WTC11 (cell line): ENCODE results near the gene GOLGA8A. TPM values are rescaled to one million over a fixed set of nuclear protein-coding genes. Genes with fewer than 3 reads are reported as not detected.

Experiments
- ATAC-seq: fragments of 200-7000 bp; cut with Tn5 transposase; 2 replicates; pipeline ENCODE4 v1.10.0; 2021; ENCODE audit warnings: mild to moderate bottlenecking, moderate library complexity
- CTCF ChIA-PET: fragments of 300-600 bp; sonication (Branson Sonifier 250); formaldehyde crosslinking; loops from one replicate; lab custom pipeline; 2021; ENCODE audit warnings: antibody characterized with exemption; lab: Charles Lee
- POLR2A ChIA-PET: fragments of 350-600 bp; sonication (Branson Sonifier 250); formaldehyde crosslinking; loops from one replicate; lab custom pipeline; 2021; ENCODE audit warnings: antibody characterized with exemption; lab: Charles Lee
- DNase-seq: peaks from one replicate; pipeline ENCODE4 v3.0.0; 2021; ENCODE audit warnings: low spot score
- H3K27ac Mint-ChIP-seq: 2 replicates; pipeline ENCODE4 v1.8.0; 2021; ENCODE audit warnings: mixed read lengths
- H3K27me3 Mint-ChIP-seq: 2 replicates; pipeline ENCODE4 v1.8.0; 2021; ENCODE audit warnings: low read depth, mild to moderate bottlenecking, moderate library complexity, mixed read lengths
- H3K36me3 Mint-ChIP-seq: 2 replicates; pipeline ENCODE4 v1.8.0; 2021; ENCODE audit warnings: mixed read lengths
- H3K4me1 Mint-ChIP-seq: 2 replicates; pipeline ENCODE4 v1.8.0; 2022; ENCODE audit warnings: mixed read lengths
- H3K4me3 Mint-ChIP-seq: 2 replicates; pipeline ENCODE4 v1.8.0; 2021; ENCODE audit warnings: mild to moderate bottlenecking, moderate library complexity, mixed read lengths
- H3K9me3 Mint-ChIP-seq: 2 replicates; pipeline ENCODE4 v1.8.0; 2021; ENCODE audit warnings: mixed read lengths
- ATF1 ChIP-seq: sonication (generic); formaldehyde crosslinking; IDR thresholded peaks from 2 replicates; pipeline ENCODE4 v1.8.1; 2023; ENCODE audit warnings: mild to moderate bottlenecking, moderate library complexity, missing genetic modification reagents
- CREB1 ChIP-seq: sonication (generic); formaldehyde crosslinking; IDR thresholded peaks from 2 replicates; pipeline ENCODE4 v1.8.0; 2023; ENCODE audit warnings: mild to moderate bottlenecking, missing genetic modification reagents
- ELF4 ChIP-seq: sonication (generic); formaldehyde crosslinking; IDR thresholded peaks from 2 replicates; pipeline ENCODE4 v1.8.1; 2022; ENCODE audit warnings: low read depth, mild to moderate bottlenecking, moderate library complexity, missing genetic modification reagents
- EMX1 ChIP-seq: fragments of 250-450 bp; sonication (Bioruptor Pico); IDR thresholded peaks from 2 replicates; pipeline ENCODE4 v1.8.0; 2021; ENCODE audit warnings: mild to moderate bottlenecking
- GRHL2 ChIP-seq: fragments of 250-450 bp; sonication (Bioruptor Pico); IDR thresholded peaks from 2 replicates; pipeline ENCODE4 v1.8.0; 2022; ENCODE audit warnings: mild to moderate bottlenecking, moderate library complexity; ENCODE audit not compliant: insufficient replicate concordance, severe bottlenecking
- HMGA2 ChIP-seq: fragments of 250-450 bp; sonication (Bioruptor Pico); IDR thresholded peaks from 2 replicates; pipeline ENCODE4 v1.4.0; 2021; ENCODE audit warnings: mild to moderate bottlenecking, moderate library complexity
- JUN ChIP-seq: sonication (generic); formaldehyde crosslinking; IDR thresholded peaks from 2 replicates; pipeline ENCODE4 v1.8.0; 2023; ENCODE audit warnings: mild to moderate bottlenecking, missing genetic modification reagents
- KAT7 ChIP-seq: sonication (generic); formaldehyde crosslinking; IDR thresholded peaks from 2 replicates; pipeline ENCODE4 v1.8.1; 2023; ENCODE audit warnings: missing genetic modification reagents, mild to moderate bottlenecking, borderline replicate concordance
- NFE2L1 ChIP-seq: sonication (generic); formaldehyde crosslinking; IDR thresholded peaks from 2 replicates; pipeline ENCODE4 v1.8.1; 2023; ENCODE audit warnings: missing genetic modification reagents
- TP53 ChIP-seq: sonication (generic); formaldehyde crosslinking; IDR thresholded peaks from 2 replicates; pipeline ENCODE4 v1.8.1; 2023; ENCODE audit warnings: mild to moderate bottlenecking, missing genetic modification reagents
- ZNF138 ChIP-seq: sonication (generic); formaldehyde crosslinking; conservative IDR thresholded peaks from 2 replicates; pipeline ENCODE4 v1.8.1; 2022; ENCODE audit warnings: mild to moderate bottlenecking, moderate library complexity, missing genetic modification reagents
- ZNF317 ChIP-seq: sonication (generic); formaldehyde crosslinking; IDR thresholded peaks from 2 replicates; pipeline ENCODE4 v1.8.1; 2023; ENCODE audit warnings: low read depth, mild to moderate bottlenecking, moderate library complexity, missing genetic modification reagents, borderline replicate concordance
- total RNA-seq: library from RNA; stranded (reverse); gene quantifications from 3 replicates; pipeline ENCODE4 v1.2.3, GENCODE V29; 2021
- TF ChIP-seq, protein P1 (sequence below): sonication (generic); formaldehyde crosslinking; IDR thresholded peaks from 2 replicates; pipeline ENCODE4 v1.8.1; 2023; ENCODE audit warnings: mild to moderate bottlenecking, moderate library complexity, missing genetic modification reagents
- TF ChIP-seq, protein P2 (sequence below): fragments of 250-450 bp; sonication (Bioruptor Pico); IDR thresholded peaks from 2 replicates; pipeline ENCODE4 v1.9.0; 2021; ENCODE audit warnings: moderate library complexity, mild to moderate bottlenecking, inconsistent platforms, borderline replicate concordance
- TF ChIP-seq, protein P3 (sequence below): sonication (generic); formaldehyde crosslinking; IDR thresholded peaks from 2 replicates; pipeline ENCODE4 v1.8.0; 2023; ENCODE audit warnings: missing genetic modification reagents
- TF ChIP-seq, protein P4 (sequence below): sonication (generic); formaldehyde crosslinking; IDR thresholded peaks from 2 replicates; pipeline ENCODE4 v1.8.1; 2023; ENCODE audit warnings: mild to moderate bottlenecking, missing genetic modification reagents, moderate library complexity
- TF ChIP-seq, protein P5 (sequence below): fragments of 250-450 bp; sonication (Bioruptor Pico); IDR thresholded peaks from 2 replicates; pipeline ENCODE4 v1.9.0; 2021; ENCODE audit warnings: mild to moderate bottlenecking
- TF ChIP-seq, protein P6 (sequence below): fragments of 250-450 bp; sonication (Bioruptor Pico); IDR thresholded peaks from 2 replicates; pipeline ENCODE4 v1.9.0; 2021; ENCODE audit warnings: mild to moderate bottlenecking, borderline replicate concordance
- TF ChIP-seq, protein P7 (sequence below): fragments of 250-450 bp; sonication (Bioruptor Pico); conservative IDR thresholded peaks from 2 replicates; pipeline ENCODE4 v1.9.0; 2021; ENCODE audit warnings: mild to moderate bottlenecking
- TF ChIP-seq, protein P8 (sequence below): fragments of 250-450 bp; sonication (Bioruptor Pico); IDR thresholded peaks from 2 replicates; pipeline ENCODE4 v1.9.0; 2021; ENCODE audit warnings: mild to moderate bottlenecking

Gene GOLGA8A
- total RNA-seq, 1 experiment from 2014 or later = 37.2 TPM

DNA sequence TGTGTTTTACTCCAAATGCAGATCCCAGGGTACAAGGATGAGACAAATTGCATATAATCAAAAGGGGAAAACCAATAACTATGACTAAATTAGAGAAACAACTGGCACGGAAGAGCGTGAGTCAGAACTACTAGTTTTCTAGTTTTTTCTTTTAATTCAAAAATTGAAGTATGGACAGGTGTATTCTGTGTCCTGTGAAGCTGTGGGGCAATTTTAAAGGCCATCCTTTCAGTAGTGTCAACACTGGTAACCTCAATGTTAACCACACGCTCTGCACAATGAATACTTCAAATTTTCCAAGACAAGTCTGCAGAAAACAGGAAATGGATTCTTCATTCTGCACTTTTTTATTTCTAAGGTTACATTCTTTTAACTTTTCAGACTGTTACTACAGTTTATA is 32.5 kb upstream of the GOLGA8A start (continued):
- TF ChIP-seq, protein P1, sequence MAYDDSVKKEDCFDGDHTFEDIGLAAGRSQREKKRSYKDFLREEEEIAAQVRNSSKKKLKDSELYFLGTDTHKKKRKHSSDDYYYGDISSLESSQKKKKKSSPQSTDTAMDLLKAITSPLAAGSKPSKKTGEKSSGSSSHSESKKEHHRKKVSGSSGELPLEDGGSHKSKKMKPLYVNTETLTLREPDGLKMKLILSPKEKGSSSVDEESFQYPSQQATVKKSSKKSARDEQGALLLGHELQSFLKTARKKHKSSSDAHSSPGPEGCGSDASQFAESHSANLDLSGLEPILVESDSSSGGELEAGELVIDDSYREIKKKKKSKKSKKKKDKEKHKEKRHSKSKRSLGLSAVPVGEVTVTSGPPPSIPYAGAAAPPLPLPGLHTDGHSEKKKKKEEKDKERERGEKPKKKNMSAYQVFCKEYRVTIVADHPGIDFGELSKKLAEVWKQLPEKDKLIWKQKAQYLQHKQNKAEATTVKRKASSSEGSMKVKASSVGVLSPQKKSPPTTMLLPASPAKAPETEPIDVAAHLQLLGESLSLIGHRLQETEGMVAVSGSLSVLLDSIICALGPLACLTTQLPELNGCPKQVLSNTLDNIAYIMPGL (CRISPR knock-in tag) = no peak
- TF ChIP-seq, protein P2, sequence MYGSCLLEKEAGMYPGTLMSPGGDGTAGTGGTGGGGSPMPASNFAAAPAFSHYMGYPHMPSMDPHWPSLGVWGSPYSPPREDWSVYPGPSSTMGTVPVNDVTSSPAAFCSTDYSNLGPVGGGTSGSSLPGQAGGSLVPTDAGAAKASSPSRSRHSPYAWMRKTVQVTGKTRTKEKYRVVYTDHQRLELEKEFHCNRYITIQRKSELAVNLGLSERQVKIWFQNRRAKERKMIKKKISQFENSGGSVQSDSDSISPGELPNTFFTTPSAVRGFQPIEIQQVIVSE (CRISPR knock-in tag) = no peak
- TF ChIP-seq, protein P3, sequence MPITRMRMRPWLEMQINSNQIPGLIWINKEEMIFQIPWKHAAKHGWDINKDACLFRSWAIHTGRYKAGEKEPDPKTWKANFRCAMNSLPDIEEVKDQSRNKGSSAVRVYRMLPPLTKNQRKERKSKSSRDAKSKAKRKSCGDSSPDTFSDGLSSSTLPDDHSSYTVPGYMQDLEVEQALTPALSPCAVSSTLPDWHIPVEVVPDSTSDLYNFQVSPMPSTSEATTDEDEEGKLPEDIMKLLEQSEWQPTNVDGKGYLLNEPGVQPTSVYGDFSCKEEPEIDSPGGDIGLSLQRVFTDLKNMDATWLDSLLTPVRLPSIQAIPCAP = no peak
- TF ChIP-seq, protein P4, sequence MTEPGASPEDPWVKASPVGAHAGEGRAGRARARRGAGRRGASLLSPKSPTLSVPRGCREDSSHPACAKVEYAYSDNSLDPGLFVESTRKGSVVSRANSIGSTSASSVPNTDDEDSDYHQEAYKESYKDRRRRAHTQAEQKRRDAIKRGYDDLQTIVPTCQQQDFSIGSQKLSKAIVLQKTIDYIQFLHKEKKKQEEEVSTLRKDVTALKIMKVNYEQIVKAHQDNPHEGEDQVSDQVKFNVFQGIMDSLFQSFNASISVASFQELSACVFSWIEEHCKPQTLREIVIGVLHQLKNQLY (CRISPR knock-in tag) = no peak
- no peak for TF ChIP-seq NFE2L1 (CRISPR knock-in tag)

DNA sequence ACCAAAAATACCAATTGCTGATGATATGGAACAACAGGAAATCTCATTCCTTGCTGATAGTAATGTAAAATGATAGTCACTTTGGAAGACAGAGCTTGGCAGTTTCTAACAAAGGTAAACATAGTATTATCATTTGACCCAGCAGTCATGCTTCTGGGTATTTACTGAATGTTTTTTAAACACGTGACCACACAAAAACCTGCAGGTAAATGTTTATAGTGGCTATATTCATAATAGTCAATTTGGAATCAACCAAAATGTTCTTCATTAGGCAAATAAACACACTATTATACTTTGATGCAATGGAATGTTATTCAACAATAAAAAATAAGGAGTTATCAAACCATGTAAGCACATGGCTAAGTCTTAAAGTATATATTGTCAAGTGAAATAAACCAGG is 24.1 kb upstream of the GOLGA8A start:
- no peaks in the 10 kb centered on the region for H3K4me1 Mint-ChIP-seq
- no peak overlapping the region for H3K4me3 Mint-ChIP-seq
- no peaks in the 10 kb centered on the region for H3K9me3 Mint-ChIP-seq
- ATAC-seq (no peak), DNase-seq (no peak)
- ChIA-PET CTCF (no interaction called here), POLR2A (no interaction called here)
- TF ChIP-seq ZNF138 = no peak
- no peak for TF ChIP-seq ELF4 (CRISPR knock-in tag)
- no peak for TF ChIP-seq ZNF317
- TF ChIP-seq, protein P5, sequence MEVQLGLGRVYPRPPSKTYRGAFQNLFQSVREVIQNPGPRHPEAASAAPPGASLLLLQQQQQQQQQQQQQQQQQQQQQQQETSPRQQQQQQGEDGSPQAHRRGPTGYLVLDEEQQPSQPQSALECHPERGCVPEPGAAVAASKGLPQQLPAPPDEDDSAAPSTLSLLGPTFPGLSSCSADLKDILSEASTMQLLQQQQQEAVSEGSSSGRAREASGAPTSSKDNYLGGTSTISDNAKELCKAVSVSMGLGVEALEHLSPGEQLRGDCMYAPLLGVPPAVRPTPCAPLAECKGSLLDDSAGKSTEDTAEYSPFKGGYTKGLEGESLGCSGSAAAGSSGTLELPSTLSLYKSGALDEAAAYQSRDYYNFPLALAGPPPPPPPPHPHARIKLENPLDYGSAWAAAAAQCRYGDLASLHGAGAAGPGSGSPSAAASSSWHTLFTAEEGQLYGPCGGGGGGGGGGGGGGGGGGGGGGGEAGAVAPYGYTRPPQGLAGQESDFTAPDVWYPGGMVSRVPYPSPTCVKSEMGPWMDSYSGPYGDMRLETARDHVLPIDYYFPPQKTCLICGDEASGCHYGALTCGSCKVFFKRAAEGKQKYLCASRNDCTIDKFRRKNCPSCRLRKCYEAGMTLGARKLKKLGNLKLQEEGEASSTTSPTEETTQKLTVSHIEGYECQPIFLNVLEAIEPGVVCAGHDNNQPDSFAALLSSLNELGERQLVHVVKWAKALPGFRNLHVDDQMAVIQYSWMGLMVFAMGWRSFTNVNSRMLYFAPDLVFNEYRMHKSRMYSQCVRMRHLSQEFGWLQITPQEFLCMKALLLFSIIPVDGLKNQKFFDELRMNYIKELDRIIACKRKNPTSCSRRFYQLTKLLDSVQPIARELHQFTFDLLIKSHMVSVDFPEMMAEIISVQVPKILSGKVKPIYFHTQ (CRISPR knock-in tag) = no peak
- TF ChIP-seq JUN (CRISPR knock-in tag) = no peak
- TF ChIP-seq, protein P6, sequence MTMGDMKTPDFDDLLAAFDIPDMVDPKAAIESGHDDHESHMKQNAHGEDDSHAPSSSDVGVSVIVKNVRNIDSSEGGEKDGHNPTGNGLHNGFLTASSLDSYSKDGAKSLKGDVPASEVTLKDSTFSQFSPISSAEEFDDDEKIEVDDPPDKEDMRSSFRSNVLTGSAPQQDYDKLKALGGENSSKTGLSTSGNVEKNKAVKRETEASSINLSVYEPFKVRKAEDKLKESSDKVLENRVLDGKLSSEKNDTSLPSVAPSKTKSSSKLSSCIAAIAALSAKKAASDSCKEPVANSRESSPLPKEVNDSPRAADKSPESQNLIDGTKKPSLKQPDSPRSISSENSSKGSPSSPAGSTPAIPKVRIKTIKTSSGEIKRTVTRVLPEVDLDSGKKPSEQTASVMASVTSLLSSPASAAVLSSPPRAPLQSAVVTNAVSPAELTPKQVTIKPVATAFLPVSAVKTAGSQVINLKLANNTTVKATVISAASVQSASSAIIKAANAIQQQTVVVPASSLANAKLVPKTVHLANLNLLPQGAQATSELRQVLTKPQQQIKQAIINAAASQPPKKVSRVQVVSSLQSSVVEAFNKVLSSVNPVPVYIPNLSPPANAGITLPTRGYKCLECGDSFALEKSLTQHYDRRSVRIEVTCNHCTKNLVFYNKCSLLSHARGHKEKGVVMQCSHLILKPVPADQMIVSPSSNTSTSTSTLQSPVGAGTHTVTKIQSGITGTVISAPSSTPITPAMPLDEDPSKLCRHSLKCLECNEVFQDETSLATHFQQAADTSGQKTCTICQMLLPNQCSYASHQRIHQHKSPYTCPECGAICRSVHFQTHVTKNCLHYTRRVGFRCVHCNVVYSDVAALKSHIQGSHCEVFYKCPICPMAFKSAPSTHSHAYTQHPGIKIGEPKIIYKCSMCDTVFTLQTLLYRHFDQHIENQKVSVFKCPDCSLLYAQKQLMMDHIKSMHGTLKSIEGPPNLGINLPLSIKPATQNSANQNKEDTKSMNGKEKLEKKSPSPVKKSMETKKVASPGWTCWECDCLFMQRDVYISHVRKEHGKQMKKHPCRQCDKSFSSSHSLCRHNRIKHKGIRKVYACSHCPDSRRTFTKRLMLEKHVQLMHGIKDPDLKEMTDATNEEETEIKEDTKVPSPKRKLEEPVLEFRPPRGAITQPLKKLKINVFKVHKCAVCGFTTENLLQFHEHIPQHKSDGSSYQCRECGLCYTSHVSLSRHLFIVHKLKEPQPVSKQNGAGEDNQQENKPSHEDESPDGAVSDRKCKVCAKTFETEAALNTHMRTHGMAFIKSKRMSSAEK (CRISPR knock-in tag) = no peak
- no peak for TF ChIP-seq ATF1
- TF ChIP-seq CREB1 (CRISPR knock-in tag) = no peak
- no peak for TF ChIP-seq EMX1 (CRISPR knock-in tag)
- no peak for TF ChIP-seq TP53 (CRISPR knock-in tag)
- TF ChIP-seq HMGA2 = no peak
- TF ChIP-seq, protein P3 = no peak
- TF ChIP-seq, protein P7, sequence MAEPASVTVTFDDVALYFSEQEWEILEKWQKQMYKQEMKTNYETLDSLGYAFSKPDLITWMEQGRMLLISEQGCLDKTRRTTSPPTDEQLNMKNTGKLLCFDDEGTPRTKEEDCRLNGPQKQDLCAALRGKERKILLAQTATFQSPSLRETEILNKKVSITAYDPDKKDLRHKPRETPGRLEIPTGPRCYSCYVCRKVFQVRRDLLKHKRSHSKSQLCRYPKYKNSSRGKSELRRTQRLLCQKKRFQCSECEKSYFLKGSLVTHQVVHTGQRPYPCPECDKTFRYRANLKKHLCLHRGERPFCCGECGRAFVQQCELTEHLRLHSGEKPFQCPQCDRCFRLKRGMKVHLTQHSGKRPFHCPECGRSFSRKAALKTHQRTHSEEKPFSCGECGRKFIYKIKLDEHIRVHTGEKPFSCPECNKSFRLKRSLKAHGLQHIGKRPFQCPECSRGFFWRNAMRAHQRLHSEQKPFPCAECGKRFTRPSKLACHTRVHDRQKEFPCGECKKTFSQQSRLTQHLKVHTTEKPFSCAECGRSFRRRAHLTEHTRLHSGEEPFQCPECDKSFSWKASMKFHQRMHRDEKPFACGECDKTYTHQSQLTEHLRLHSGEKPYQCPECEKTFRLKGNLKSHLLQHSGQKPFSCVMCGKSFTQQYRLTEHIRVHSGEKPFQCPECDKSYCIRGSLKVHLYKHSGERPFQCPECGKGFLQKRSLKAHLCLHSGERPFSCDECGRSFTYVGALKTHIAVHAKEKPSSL (CRISPR knock-in tag) = no peak
- TF ChIP-seq, protein P8, sequence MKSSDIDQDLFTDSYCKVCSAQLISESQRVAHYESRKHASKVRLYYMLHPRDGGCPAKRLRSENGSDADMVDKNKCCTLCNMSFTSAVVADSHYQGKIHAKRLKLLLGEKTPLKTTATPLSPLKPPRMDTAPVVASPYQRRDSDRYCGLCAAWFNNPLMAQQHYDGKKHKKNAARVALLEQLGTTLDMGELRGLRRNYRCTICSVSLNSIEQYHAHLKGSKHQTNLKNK = no peak
- no peak for TF ChIP-seq GRHL2 (CRISPR knock-in tag)
- no peak for TF ChIP-seq KAT7 (CRISPR knock-in tag)
- no peak for TF ChIP-seq NFE2L1 (CRISPR knock-in tag)
- H3K27me3 Mint-ChIP-seq = peaks cover 3% of the 10 kb centered on the region; the same call in 1 of the 2 replicates
- H3K27ac Mint-ChIP-seq = no peak overlapping the region
- no peaks in the 10 kb centered on the region for H3K36me3 Mint-ChIP-seq
